Fibroblast of lung (primary cell): ENCODE data around the gene JAG1. TPM values are rescaled to one million over a fixed set of nuclear protein-coding genes. Genes with fewer than 3 reads are reported as not detected.

ENCODE experiments used
- DNase-seq, 2 donors: peaks; one replicate each; pipeline versions ENCODE4 v3.0.0 to v3.0.0-alpha.2; 2010; ENCODE audit warnings: low read depth in 2 of 2
- H2AFZ ChIP-seq: 2 replicates; pipeline ENCODE4 v1.5.1; 2012; ENCODE audit warnings: low read length, control low read depth, inconsistent platforms
- H3K27ac ChIP-seq: 2 replicates; pipeline ENCODE4 v1.5.1; 2011; ENCODE audit warnings: low read length, control low read depth; ENCODE audit not compliant: insufficient read depth
- H3K27me3 ChIP-seq: 2 replicates; pipeline ENCODE4 v1.5.1; 2011; ENCODE audit warnings: mild to moderate bottlenecking, low read length; ENCODE audit not compliant: control insufficient read depth, insufficient read depth
- H3K36me3 ChIP-seq: 2 replicates; pipeline ENCODE4 v1.5.1; 2011; ENCODE audit warnings: low read length; ENCODE audit not compliant: control insufficient read depth, insufficient read depth
- H3K4me1 ChIP-seq: 2 replicates; pipeline ENCODE4 v1.5.1; 2011; ENCODE audit warnings: low read length; ENCODE audit not compliant: control insufficient read depth, insufficient read depth; ENCODE audit errors: extremely low read depth
- H3K4me2 ChIP-seq: 2 replicates; pipeline ENCODE4 v1.5.1; 2011; ENCODE audit warnings: low read length, control low read depth; ENCODE audit not compliant: insufficient read depth; ENCODE audit errors: extremely low read depth
- H3K4me3 ChIP-seq, 4 experiments: fragments of 200-600 bp in 1 of 4; sonication (generic) in 1 of 4; replicated peaks in 1 of 4; 2 replicates each; pipeline ENCODE4 v1.5.1; 2011 to 2016; ENCODE audit warnings: low read length in 4 of 4, low read depth in 3 of 4, mild to moderate bottlenecking in 3 of 4, control low read depth in 2 of 4, inconsistent platforms in 1 of 4, mixed read lengths in 1 of 4; ENCODE audit not compliant: insufficient read depth in 1 of 4; ENCODE audit errors: control extremely low read depth in 1 of 4
- H3K79me2 ChIP-seq: 2 replicates; pipeline ENCODE4 v1.5.1; 2012; ENCODE audit warnings: mild to moderate bottlenecking, low read length, inconsistent platforms; ENCODE audit not compliant: control insufficient read depth, insufficient read depth
- H3K9ac ChIP-seq: 2 replicates; pipeline ENCODE4 v1.5.1; 2011; ENCODE audit warnings: mild to moderate bottlenecking, low read length, control low read depth; ENCODE audit not compliant: insufficient read depth
- H3K9me3 ChIP-seq: 2 replicates; pipeline ENCODE4 v1.5.1; 2012; ENCODE audit warnings: low read depth, low read length; ENCODE audit not compliant: control insufficient read depth, insufficient read depth
- H4K20me1 ChIP-seq: 2 replicates; pipeline ENCODE4 v1.5.1; 2011; ENCODE audit warnings: low read length; ENCODE audit not compliant: control insufficient read depth, insufficient read depth; ENCODE audit errors: extremely low read depth
- EZH2 ChIP-seq: IDR thresholded peaks from 2 replicates; pipeline ENCODE4 v1.5.1; 2012; ENCODE audit warnings: low read length, control low read depth, mild to moderate bottlenecking; ENCODE audit errors: missing control alignments
- polyA plus RNA-seq, 2 donors: library from polyadenylated mRNA; depleted of rRNA in 1 of 2; stranded (reverse) in 1 of 2; unstranded in 1 of 2; fragments of >200 nt; gene quantifications; 2 replicates each; pipeline ENCODE4 v1.2.1, GENCODE V29; 2011 to 2012; ENCODE audit warnings: missing spikeins in 1 of 2
- total RNA-seq: library from RNA; depleted of rRNA; stranded (reverse); fragments of >200 nt; gene quantifications from 2 replicates; pipeline ENCODE4 v1.2.1, GENCODE V29; 2014
- TF ChIP-seq, protein P1 (sequence below), 2 donors: IDR thresholded peaks in 1 of 2; conservative IDR thresholded peaks in 1 of 2; 1 replicate in 1 of 2; 2 replicates in 1 of 2; pipeline ENCODE4 v1.5.1; 2011 to 2012; ENCODE audit warnings: low read length in 2 of 2, control low read depth in 1 of 2, inconsistent platforms in 1 of 2, low read depth in 1 of 2, mild to moderate bottlenecking in 1 of 2

JAG1 gene
- total and polyA plus RNA-seq, 2 donors (not counting 1 experiment from before 2014, with no cell fraction given) = 16.3 to 57.3 TPM

DNA sequence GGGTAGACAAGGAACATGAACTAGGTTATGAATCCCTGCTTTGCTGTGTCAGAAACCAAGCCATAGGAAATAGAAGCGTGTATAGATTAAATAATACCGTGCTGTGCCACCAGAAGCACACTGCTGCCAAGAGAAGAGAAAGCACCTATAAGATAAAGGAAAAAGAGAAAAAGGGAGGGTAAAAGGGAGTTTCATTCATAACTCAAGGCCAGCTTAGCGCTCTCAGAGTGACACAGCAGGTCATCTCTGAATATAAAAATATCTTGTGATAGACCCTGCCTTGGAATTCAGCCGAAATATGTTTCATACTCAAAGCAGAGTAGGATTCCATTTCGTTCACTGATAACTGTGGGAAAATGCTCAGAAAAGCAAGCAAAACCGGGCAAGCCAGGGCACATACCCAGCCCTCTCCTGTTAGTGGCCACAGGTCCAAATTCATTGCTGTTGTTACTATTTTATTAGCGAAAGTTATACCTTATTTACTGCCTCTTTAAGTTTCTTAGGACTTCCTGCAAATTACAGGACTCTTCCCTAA, 8.7 kb downstream of the JAG1 start:
- no peak overlapping the region for H3K4me3 ChIP-seq
- no peaks in the 10 kb centered on the region for H3K27me3 ChIP-seq
- H3K4me1 ChIP-seq = peaks cover 7% of the 10 kb centered on the region
- H3K36me3 ChIP-seq = no peaks in the 10 kb centered on the region
- H3K79me2 ChIP-seq = peaks cover 4% of the 10 kb centered on the region
- TF ChIP-seq EZH2 = no peak
- TF ChIP-seq, protein P1, sequence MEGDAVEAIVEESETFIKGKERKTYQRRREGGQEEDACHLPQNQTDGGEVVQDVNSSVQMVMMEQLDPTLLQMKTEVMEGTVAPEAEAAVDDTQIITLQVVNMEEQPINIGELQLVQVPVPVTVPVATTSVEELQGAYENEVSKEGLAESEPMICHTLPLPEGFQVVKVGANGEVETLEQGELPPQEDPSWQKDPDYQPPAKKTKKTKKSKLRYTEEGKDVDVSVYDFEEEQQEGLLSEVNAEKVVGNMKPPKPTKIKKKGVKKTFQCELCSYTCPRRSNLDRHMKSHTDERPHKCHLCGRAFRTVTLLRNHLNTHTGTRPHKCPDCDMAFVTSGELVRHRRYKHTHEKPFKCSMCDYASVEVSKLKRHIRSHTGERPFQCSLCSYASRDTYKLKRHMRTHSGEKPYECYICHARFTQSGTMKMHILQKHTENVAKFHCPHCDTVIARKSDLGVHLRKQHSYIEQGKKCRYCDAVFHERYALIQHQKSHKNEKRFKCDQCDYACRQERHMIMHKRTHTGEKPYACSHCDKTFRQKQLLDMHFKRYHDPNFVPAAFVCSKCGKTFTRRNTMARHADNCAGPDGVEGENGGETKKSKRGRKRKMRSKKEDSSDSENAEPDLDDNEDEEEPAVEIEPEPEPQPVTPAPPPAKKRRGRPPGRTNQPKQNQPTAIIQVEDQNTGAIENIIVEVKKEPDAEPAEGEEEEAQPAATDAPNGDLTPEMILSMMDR (conservative IDR thresholded peaks at IDR 0.05 in 1 of 2, IDR thresholded peaks at IDR 0.05 in 1 of 2; ENCODE audit: low read depth in 1 of 2, low read length in 2 of 2) = no peak
- H4K20me1 ChIP-seq = no peaks in the 10 kb centered on the region
- no peak for DNase-seq
- no peak overlapping the region for H2AFZ ChIP-seq
- no peak overlapping the region for H3K4me2 ChIP-seq
- H3K9me3 ChIP-seq = no peaks in the 10 kb centered on the region
- H3K9ac ChIP-seq = no peak overlapping the region
- no peak overlapping the region for H3K27ac ChIP-seq

DNA sequence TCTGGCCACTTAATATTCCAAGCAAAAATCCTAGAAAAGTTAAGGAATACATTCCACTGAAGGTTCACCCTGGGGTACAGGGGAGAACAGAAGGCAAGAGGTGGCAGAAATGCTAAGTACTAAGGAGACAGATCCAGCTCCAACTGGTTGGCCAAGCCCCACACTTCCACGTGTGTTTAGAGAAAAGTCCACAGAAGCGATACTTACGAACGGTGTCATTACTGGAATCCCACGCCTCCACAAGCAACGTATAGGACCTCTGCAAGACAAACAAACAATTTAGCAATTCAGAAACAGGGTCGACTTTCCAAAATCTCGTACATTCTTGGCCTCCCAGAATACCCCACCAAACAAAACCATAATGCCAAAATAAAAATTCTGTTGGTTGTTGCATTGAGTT, 10.0 kb downstream of the JAG1 start:
- H3K9ac ChIP-seq = no peak overlapping the region
- no peaks in the 10 kb centered on the region for H3K79me2 ChIP-seq
- H3K4me2 ChIP-seq = no peak overlapping the region
- H3K36me3 ChIP-seq = peaks cover 2% of the 10 kb centered on the region
- no peak overlapping the region for H3K27ac ChIP-seq
- no peak overlapping the region for H2AFZ ChIP-seq
- no peaks in the 10 kb centered on the region for H3K9me3 ChIP-seq
- TF ChIP-seq EZH2 = no peak
- TF ChIP-seq, protein P1 (conservative IDR thresholded peaks at IDR 0.05 in 1 of 2, IDR thresholded peaks at IDR 0.05 in 1 of 2; ENCODE audit: low read depth in 1 of 2, low read length in 2 of 2) = no peak
- DNase-seq = no peak
- peaks cover 8% of the 10 kb centered on the region for H3K4me1 ChIP-seq
- H3K27me3 ChIP-seq = no peaks in the 10 kb centered on the region
- no peak overlapping the region for H3K4me3 ChIP-seq
- no peaks in the 10 kb centered on the region for H4K20me1 ChIP-seq

DNA sequence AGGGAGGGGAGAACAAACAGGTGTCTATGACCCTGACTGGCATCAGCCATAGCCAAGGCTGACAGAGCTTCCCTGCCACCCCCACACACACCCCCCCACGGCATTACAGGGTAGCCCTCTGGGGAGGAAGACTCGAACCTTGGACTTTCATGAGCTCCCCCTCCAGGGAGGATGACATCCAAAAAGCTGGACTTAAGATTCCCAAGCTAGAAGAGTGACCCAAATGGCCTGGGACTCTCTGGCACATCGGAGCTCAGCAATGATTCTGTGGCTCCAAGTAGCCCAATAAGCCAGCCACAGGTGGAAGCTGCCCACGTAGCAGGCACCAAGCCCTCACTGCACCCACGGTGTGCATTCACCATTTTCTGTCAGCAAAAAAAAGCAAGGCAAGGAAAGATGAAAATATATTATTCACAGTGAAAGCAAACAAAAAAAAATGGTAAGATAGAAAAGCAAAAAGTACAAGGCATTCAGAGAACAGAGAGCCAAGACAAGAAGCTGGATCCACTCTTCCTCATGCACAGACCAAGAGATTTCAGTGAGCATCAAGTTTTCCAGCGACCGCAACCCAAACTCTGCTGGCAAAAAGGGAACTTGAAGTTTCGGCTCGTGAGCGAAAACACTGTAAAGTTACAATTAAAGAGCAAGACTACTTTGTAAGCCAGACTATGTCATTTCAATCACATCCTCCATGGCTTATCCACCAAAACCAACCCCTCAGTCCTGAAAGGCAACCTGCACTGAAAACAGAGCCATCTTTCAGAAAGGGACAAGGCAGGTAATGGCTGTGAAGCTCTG, 10.9 kb downstream of the JAG1 start:
- peaks cover 2% of the 10 kb centered on the region for H3K36me3 ChIP-seq
- no peaks in the 10 kb centered on the region for H3K27me3 ChIP-seq
- no peak overlapping the region for H2AFZ ChIP-seq
- TF ChIP-seq, protein P1 (conservative IDR thresholded peaks at IDR 0.05 in 1 of 2, IDR thresholded peaks at IDR 0.05 in 1 of 2; ENCODE audit: low read depth in 1 of 2, low read length in 2 of 2) = no peak
- no peak for TF ChIP-seq EZH2
- H3K4me2 ChIP-seq = no peak overlapping the region
- no peak for DNase-seq
- peaks cover 8% of the 10 kb centered on the region for H3K4me1 ChIP-seq
- no peak overlapping the region for H3K4me3 ChIP-seq
- H3K79me2 ChIP-seq = no peaks in the 10 kb centered on the region
- no peak overlapping the region for H3K9ac ChIP-seq
- H4K20me1 ChIP-seq = no peaks in the 10 kb centered on the region
- no peaks in the 10 kb centered on the region for H3K9me3 ChIP-seq
- H3K27ac ChIP-seq = no peak overlapping the region
